Pancreas (tissue), 10 donors: ENCODE results near the gene ZPBP2. TPM values are rescaled to one million over a fixed set of nuclear protein-coding genes. Genes with fewer than 3 reads are reported as not detected.

ENCODE experiments used
- ATAC-seq, 4 donors: fragments of 200-7000 bp; cut with Tn5 transposase; one replicate each; pipeline versions ENCODE4 v1.8.0 to v1.9.1; 2020; ENCODE audit warnings: mild to moderate bottlenecking in 4 of 4, moderate library complexity in 4 of 4
- DNase-seq, 6 donors: peaks; one replicate each; pipeline ENCODE4 v3.0.0-alpha.2; 2020
- FAIRE-seq: peaks from 2 replicates; lab custom pipeline; 2012; peaks lifted over from hg19 to GRCh38; lab: Jason Lieb, UNC
- H3K27ac ChIP-seq, 4 donors: fragments of 200-600 bp; sonication (generic); 1 replicate in 3 of 4; 2 replicates in 1 of 4; pipeline versions ENCODE4 v1.5.0 to v1.8.0; 2020
- H3K27me3 ChIP-seq, 4 donors: fragments of 200-600 bp; one replicate each; pipeline ENCODE4 v1.8.0; 2021
- H3K36me3 ChIP-seq, 3 donors: fragments of 200-600 bp; sonication (generic) in 1 of 3; one replicate each; pipeline versions ENCODE4 v1.5.0 to v1.8.0; 2020 to 2021
- H3K4me1 ChIP-seq, 3 donors: fragments of 200-600 bp; one replicate each; pipeline ENCODE4 v1.8.0; 2021
- H3K4me3 ChIP-seq, 4 donors: fragments of 200-600 bp; sonication (generic) in 2 of 4; one replicate each; pipeline versions ENCODE4 v1.5.0 to v1.8.0; 2020 to 2021
- H3K9me3 ChIP-seq, 4 donors: fragments of 200-600 bp; one replicate each; pipeline ENCODE4 v1.8.0; 2021
- CTCF ChIP-seq, 4 donors: fragments of 200-600 bp; sonication (generic) in 3 of 4; IDR thresholded peaks; one replicate each; pipeline versions ENCODE4 v1.5.0 to v1.8.0; 2021; ENCODE audit warnings: antibody characterized with exemption in 4 of 4
- WGBS, 2 donors: extraction: QIAGEN DNeasy Blood & Tissue Kit; methylation state at CpG; one replicate each; pipeline ENCODE4 v1.1.7; 2013; 5-methylcytosine and 5-hydroxymethylcytosine counted together
- intact Hi-C, 3 donors: fragments of 100-400 bp; cut with DNase I; formaldehyde crosslinking; loops; one replicate each; pipeline versions ENCODE4 v1.11.1 to v1.14.2; 2022
- polyA plus RNA-seq, 2 donors: library from polyadenylated mRNA; stranded (reverse); fragments of 200-250 nt; gene quantifications; one replicate each; pipeline ENCODE4 v1.2.3, GENCODE V29; 2013
- total RNA-seq, 6 donors: library from RNA; stranded (reverse); fragmentation: NEBNext Ultra II Directional in 4 of 6; extraction: Animal tissue kit (Norgen Biotek cat#: 25700) in 4 of 6; gene quantifications; one replicate each; pipeline versions ENCODE4 v1.2.1 to v1.2.4, GENCODE V29; 2021 to 2023
- donor health status: healthy with polysubstance abuse.
- donor health status: DM: no; HTN: no; CAD: no; lungs with moderate emphysema.
- donor health status: DM: no; HTN: no; CAD: no.
- donor health status: control.
- donor health status: control.
- donor health status: Bipolar disorder and iron deficiency.
- donor health status: DM: yes; HTN: yes; CAD: no.
- donor health status: DM: no; HTN: no; CAD: no.
- donor health status: DM: no; HTN: no; CAD: no.
- donor health status: DM: yes; HTN: yes; CAD: no.

ZPBP2 gene
- total and polyA plus RNA-seq, 8 donors, result not detected

- H3K9me3 ChIP-seq, result no peaks in the 10 kb centered on the region
- TF ChIP-seq CTCF (IDR thresholded peaks at IDR 0.05), result no peak
- ATAC-seq, result no peak
- intact Hi-C loops, result no loop called here
- DNase-seq, result no peak
- no peak overlapping the region for H3K27ac ChIP-seq
- no peak for FAIRE-seq
- H3K27me3 ChIP-seq, result no peaks in the 10 kb centered on the region
- no peak overlapping the region for H3K4me3 ChIP-seq
- peaks cover 0 to 24% (median 21%) of the 10 kb centered on the region in 3 donors for H3K36me3 ChIP-seq
- 97 to 98% methylated on average over 9 of the region's 9 CpGs for WGBS, 2 donors
- H3K4me1 ChIP-seq, result no peaks in the 10 kb centered on the region
These were observed 51.2 kb downstream of the ZPBP2 start for GRCh38 chr17:39919087-39919683.

GRCh38 chr17:39920218-39921210 lies 52.5 kb downstream of the ZPBP2 start:
- intact Hi-C loops, result no loop called here
- Histone ChIP-seq H3K9me3 (no peaks in the 10 kb centered on the region), H3K27me3 (no peaks in the 10 kb centered on the region), H3K36me3 (peaks cover 0 to 24% (median 21%) of the 10 kb centered on the region in 3 donors), H3K4me1 (peaks cover 0 to 4% (median 3%) of the 10 kb centered on the region in 3 donors), H3K27ac (no peak overlapping the region), H3K4me3 (no peak overlapping the region)
- no peak for DNase-seq
- TF ChIP-seq CTCF (IDR thresholded peaks at IDR 0.05), result no peak
- no peak for ATAC-seq
- no peak for FAIRE-seq
- WGBS, 2 donors, result 85 to 86% methylated on average over 19 of the region's 19 CpGs

- FAIRE-seq (no peak), ATAC-seq (no peak), DNase-seq (no peak)
- 79 to 80% methylated on average over 5 of the region's 5 CpGs for WGBS, 2 donors
- no peak for TF ChIP-seq CTCF (IDR thresholded peaks at IDR 0.05)
- Histone ChIP-seq H3K9me3 (no peaks in the 10 kb centered on the region), H3K36me3 (peaks cover 0 to 24% (median 21%) of the 10 kb centered on the region in 3 donors), H3K27ac (no peak overlapping the region), H3K27me3 (no peaks in the 10 kb centered on the region), H3K4me3 (no peak overlapping the region), H3K4me1 (peaks cover 6 to 9% (median 7%) of the 10 kb centered on the region in 3 donors)
- intact Hi-C loops, result no loop called here
These were observed 53.3 kb downstream of the ZPBP2 start for GRCh38 chr17:39921323-39921722.

- Histone ChIP-seq H3K27me3 (no peaks in the 10 kb centered on the region), H3K4me1 (peaks cover 6 to 9% (median 7%) of the 10 kb centered on the region in 3 donors), H3K36me3 (peaks cover 0 to 24% (median 21%) of the 10 kb centered on the region in 3 donors), H3K9me3 (no peaks in the 10 kb centered on the region), H3K4me3 (no peak overlapping the region), H3K27ac (no peak overlapping the region)
- FAIRE-seq (no peak), ATAC-seq (no peak), DNase-seq (no peak)
- WGBS, 2 donors, result 89 to 90% methylated on average over 6 of the region's 6 CpGs
- intact Hi-C loops, result no loop called here
- TF ChIP-seq CTCF (IDR thresholded peaks at IDR 0.05), result no peak
These were observed 54.0 kb downstream of the ZPBP2 start for GRCh38 chr17:39922006-39922405.
